ENCODE results near the gene TOR1AIP1.

GRCh38 chr1:179923029-179923428, 40.9 kb downstream of the TOR1AIP1 start:
- no peak for TF ChIP-seq CTCF (IDR thresholded peaks at IDR 0.05)
- no peak for TF ChIP-seq EZH2 (IDR thresholded peaks at IDR 0.05)
